Measurements from ENCODE around the gene ST6GALNAC3. TPM values are rescaled to one million over a fixed set of nuclear protein-coding genes. Genes with fewer than 3 reads are reported as not detected.

The ST6GALNAC3 gene
- polyA plus RNA-seq, 1 donor (not counting 4 experiments of a cell fraction or from before 2014, with no cell fraction given) = 0.08 TPM

GRCh38 chr1:76266762-76267161, 192.2 kb downstream of the ST6GALNAC3 start:
- no peaks in the 10 kb centered on the region for H3K9me3 ChIP-seq (ENCODE audit: control insufficient read depth, low read depth, low read length)
- no peak overlapping the region for H2AFZ ChIP-seq (ENCODE audit: control insufficient read depth, low read length)
- no peaks in the 10 kb centered on the region for H4K20me1 ChIP-seq (ENCODE audit: control insufficient read depth, extremely low read depth, insufficient read depth, low read length)
- H3K4me3 ChIP-seq (ENCODE audit: control insufficient read depth in 2 of 3, extremely low read depth in 1 of 3, insufficient read depth in 2 of 3, low read depth in 1 of 3, low read length in 3 of 3) = no peak overlapping the region
- H3K4me1 ChIP-seq (ENCODE audit: control insufficient read depth, extremely low read depth, insufficient read depth, low read length) = no peaks in the 10 kb centered on the region
- no peak overlapping the region for H3K27ac ChIP-seq (ENCODE audit: control insufficient read depth, insufficient read depth, low read length)
- dilution Hi-C loops (cut with MboI; ENCODE audit: extremely low pct_ligation_motif_present, low sequenced_read_pairs) = no loop called here
- no peaks in the 10 kb centered on the region for H3K79me2 ChIP-seq (ENCODE audit: control insufficient read depth, insufficient read depth, low read length)
- TF ChIP-seq CTCF (optimal IDR thresholded peaks at IDR 0.05 in 1 of 3, IDR thresholded peaks at IDR 0.05 in 1 of 3, conservative IDR thresholded peaks at IDR 0.05 in 1 of 3; ENCODE audit: extremely low read depth in 1 of 3, insufficient read depth in 2 of 3, low read length in 3 of 3) (no peak), EZH2 (IDR thresholded peaks at IDR 0.05; ENCODE audit: low read length) (no peak)
- H3K4me2 ChIP-seq (ENCODE audit: control insufficient read depth, extremely low read depth, insufficient read depth, low read depth, low read length) = no peak overlapping the region
- no peaks in the 10 kb centered on the region for H3K9me1 ChIP-seq (ENCODE audit: control insufficient read depth, extremely low read depth, insufficient read depth, low read length)
- no peak overlapping the region for H3K9ac ChIP-seq (ENCODE audit: control insufficient read depth, extremely low read depth, insufficient read depth, low read length)
- FAIRE-seq (no peak), DNase-seq (ENCODE audit: low read depth, low spot score) (no peak)
- H3K27me3 ChIP-seq (ENCODE audit: control insufficient read depth, extremely low read depth, insufficient read depth, low read length) = no peaks in the 10 kb centered on the region
- H3K36me3 ChIP-seq (ENCODE audit: control insufficient read depth in 2 of 2, extremely low read depth in 1 of 2, insufficient read depth in 2 of 2, low read length in 2 of 2) = no peaks in the 10 kb centered on the region

GRCh38 chr1:76267631-76268030, 193.1 kb downstream of the ST6GALNAC3 start:
- Histone ChIP-seq H3K4me2 (ENCODE audit: control insufficient read depth, extremely low read depth, insufficient read depth, low read depth, low read length) (no peak overlapping the region), H3K9me3 (ENCODE audit: control insufficient read depth, low read depth, low read length) (no peaks in the 10 kb centered on the region), H3K79me2 (ENCODE audit: control insufficient read depth, insufficient read depth, low read length) (no peaks in the 10 kb centered on the region), H4K20me1 (ENCODE audit: control insufficient read depth, extremely low read depth, insufficient read depth, low read length) (no peaks in the 10 kb centered on the region), H3K27me3 (ENCODE audit: control insufficient read depth, extremely low read depth, insufficient read depth, low read length) (no peaks in the 10 kb centered on the region), H3K9me1 (ENCODE audit: control insufficient read depth, extremely low read depth, insufficient read depth, low read length) (no peaks in the 10 kb centered on the region), H3K4me1 (ENCODE audit: control insufficient read depth, extremely low read depth, insufficient read depth, low read length) (no peaks in the 10 kb centered on the region), H3K36me3 (ENCODE audit: control insufficient read depth in 2 of 2, extremely low read depth in 1 of 2, insufficient read depth in 2 of 2, low read length in 2 of 2) (no peaks in the 10 kb centered on the region), H3K27ac (ENCODE audit: control insufficient read depth, insufficient read depth, low read length) (no peak overlapping the region), H2AFZ (ENCODE audit: control insufficient read depth, low read length) (no peak overlapping the region), H3K4me3 (ENCODE audit: control insufficient read depth in 2 of 3, extremely low read depth in 1 of 3, insufficient read depth in 2 of 3, low read depth in 1 of 3, low read length in 3 of 3) (no peak overlapping the region), H3K9ac (ENCODE audit: control insufficient read depth, extremely low read depth, insufficient read depth, low read length) (no peak overlapping the region)
- TF ChIP-seq CTCF (optimal IDR thresholded peaks at IDR 0.05 in 1 of 3, IDR thresholded peaks at IDR 0.05 in 1 of 3, conservative IDR thresholded peaks at IDR 0.05 in 1 of 3; ENCODE audit: extremely low read depth in 1 of 3, insufficient read depth in 2 of 3, low read length in 3 of 3) = no peak
- TF ChIP-seq EZH2 (IDR thresholded peaks at IDR 0.05; ENCODE audit: low read length) = no peak
- dilution Hi-C loops (cut with MboI; ENCODE audit: extremely low pct_ligation_motif_present, low sequenced_read_pairs) = no loop called here
- DNase-seq (ENCODE audit: low read depth, low spot score) = no peak
- FAIRE-seq = no peak

Measured in keratinocyte (primary cell).